ENCODE data around the gene POU2F3.
A peak's percentile ranks its signal among the peaks of the same experiment; 100 is the strongest.

POU2F3 gene

DNA sequence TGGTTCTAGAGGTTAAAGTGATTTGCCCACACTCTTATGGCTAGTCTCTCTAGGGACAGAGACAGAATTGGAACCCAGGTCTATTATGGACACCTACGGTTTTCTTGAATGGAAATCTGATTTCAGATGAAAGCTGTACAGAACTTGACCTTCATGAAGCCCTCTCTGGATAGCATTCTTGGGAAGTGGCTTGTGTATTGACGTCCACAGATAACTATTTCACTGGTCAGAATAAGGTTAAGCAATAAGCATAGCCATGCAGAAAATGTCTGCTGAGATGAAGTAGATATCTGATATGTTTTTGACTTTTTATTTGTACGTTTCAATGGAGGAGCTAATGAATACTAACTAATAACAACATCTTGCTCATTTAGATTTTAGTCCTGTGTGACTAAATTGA lies 86.3 kb downstream of the POU2F3 start:
- no peak for DNase-seq

DNA sequence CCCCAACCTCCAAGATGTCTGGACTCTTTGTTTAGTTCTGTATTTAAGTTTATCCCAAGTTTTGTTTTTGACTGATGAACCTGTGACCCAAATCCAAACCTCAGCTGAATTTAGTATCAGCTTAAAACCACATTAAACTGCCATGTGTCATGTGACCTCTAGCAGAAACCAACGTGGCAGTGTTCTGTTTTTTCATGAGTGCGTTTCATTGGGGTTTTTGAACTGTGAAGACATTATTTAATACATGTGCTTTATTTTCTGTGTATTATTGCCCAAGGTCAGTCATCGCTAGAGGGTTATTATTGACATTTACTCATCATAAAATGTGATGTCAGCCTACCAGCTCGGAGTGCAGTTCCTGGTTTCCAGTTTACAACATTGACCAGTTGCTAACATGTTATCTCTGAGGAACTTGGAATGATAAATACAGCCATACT lies 86.9 kb downstream of the POU2F3 start:
- DNase-seq = no peak

GRCh38 chr11:120327311-120327710 lies 87.4 kb downstream of the POU2F3 start:
- no peak for DNase-seq

DNA sequence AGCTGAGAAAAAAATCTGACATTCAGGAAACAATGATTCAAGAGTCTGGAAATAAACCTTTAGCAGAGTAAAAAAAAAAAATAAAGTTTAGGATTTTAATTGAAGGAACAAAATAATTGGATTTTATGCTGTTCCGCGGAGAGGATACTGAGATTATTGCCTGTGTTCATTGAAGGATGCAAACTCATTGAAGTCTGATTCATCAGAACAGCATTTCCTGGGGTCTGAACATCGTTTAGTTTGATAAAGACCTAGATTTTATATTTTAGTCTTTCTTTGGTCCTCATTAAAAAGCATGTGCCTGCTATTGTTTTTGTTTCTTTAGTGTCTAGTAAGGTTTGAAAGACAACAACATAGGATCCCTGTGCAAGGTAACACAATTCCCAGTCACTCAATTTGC lies 89.6 kb downstream of the POU2F3 start:
- DNase-seq = no peak

- no peak for DNase-seq
These were observed 90.1 kb downstream of the POU2F3 start for GRCh38 chr11:120330045-120330444.

- DNase-seq = no peak
These were observed 91.5 kb downstream of the POU2F3 start for GRCh38 chr11:120331301-120331996.

DNA sequence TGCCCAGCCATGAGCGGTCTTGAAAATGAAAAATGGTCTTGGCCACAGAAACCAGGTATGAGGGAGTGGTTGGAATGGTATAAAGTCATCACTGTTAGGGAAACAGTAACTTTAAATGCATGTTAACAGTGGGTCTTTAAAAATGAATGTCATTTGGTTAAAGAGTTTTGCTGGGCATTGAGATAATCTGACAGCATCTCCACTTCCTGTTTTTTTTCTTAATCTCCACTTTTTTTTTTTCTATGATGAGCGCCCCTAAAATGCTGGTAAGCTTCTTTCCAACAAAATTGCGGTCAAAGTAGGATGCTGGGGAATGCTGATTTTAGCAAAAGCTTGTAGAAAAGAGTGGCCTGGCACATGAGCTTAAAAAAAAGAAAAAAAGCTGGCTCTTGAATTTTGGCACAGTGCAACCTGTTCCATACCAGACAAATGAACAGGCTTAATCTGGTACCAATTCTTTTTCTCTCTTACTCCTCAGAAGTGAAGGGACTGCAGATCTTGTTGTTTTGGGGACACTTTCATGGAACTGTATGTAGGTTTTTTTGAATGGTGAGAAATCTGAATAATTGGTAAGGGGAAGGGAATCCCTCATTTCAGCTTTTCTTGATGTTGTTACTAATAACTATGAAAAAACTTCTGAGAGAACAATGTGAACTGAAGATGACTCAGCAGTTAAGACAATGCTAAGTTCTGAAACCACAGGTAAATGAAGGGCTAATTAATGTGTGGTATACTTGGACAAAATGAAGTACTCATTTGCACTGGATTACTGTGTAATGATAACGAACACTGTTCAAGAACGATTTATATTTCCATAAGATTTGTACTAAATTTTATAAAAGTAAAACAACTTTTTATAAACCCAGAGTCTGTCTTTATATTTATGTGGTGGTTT lies 93.1 kb downstream of the POU2F3 start:
- DNase-seq = no peak

GRCh38 chr11:120333801-120334200 lies 93.9 kb downstream of the POU2F3 start:
- DNase-seq = no peak

DNA sequence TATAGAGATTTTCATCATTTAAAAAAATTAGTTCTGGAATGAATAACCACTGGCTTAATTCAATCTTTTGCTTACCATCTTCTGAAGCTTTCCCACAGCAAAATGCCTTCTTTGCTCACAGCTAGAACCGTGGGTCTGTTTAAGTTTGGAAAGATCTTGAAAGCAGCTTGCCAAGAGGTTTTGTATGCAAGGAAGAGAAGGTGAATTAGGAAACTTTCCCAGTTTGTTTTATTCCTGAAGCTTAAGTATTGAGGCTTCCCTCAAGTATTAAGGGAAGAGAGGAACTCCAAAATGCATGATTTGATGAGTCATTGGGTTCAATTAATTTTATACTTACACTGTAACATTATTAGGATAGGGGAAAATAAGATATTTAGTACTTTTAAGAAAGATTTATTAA lies 94.4 kb downstream of the POU2F3 start:
- no peak for DNase-seq

DNA sequence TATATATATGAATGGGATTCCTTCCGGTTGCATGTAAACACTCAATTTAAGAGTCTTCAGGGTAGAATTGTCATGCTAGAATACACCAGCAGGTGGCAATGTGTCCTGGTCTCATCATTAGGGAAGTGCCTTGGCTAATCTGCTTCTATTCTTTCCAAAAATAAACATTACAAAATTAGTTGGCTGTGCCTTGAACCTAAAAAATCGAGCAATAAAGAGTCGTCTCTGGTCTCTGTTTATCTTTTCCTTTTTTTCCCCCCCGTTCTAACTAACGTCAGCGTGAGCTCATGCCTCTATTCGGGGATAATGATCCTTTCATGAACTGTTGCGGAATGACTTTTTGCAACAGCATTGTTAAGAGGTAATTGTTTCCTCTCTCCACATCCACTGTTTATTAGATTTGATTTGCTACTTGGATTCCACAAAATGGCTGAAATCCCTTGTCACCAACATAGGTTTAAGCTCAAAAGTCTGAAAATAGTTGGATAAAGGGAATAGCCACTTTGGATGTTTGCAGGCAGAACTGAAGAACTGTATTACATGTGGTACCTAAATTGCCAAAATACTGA lies 95.0 kb downstream of the POU2F3 start:
- peak; percentile 89 for DNase-seq

GRCh38 chr11:120335556-120335907 lies 95.6 kb downstream of the POU2F3 start:
- peak; percentile 64 for DNase-seq

DNA sequence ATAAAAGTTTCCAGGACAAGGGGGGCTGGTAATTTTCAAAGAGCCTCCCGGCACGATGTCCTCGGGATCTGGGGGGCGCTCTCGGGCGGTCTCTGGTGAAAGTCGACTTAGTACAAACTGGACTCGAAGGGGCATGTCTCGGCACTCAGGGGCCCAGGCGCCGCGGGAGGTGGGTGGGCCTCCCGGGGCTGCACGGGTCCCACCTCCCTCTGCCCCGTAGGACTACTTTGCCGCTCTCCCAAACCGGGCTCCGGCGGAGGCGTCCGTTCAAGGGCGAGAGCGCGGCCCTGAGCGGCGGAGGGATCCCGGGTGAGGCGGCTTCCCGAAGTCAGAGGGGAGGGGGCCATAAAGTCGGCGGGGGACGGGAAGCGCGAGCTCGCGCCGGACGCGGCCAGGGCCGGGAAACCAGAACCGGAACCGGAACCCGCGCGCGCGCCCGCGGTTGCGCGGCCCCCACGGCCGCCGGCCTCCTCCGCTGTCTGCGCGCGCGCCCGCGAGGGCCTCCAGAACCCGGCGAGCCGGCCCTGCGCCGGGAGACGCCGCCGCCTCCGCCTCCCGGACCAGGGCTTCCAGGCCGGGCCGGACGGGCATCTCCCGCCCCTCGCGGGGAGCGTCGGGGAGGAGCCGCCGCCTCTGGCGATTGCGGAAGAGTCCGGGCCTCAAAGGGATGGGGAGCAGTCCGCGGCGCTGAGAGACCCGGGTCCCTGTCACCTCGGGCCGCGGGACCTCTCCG lies 96.1 kb downstream of the POU2F3 start, which contains the start of gene ARHGEF12:
TSS of gene ARHGEF12 (plus strand) at position 506 of the 733 bp plus-strand sequence. CDS start 831 bp downstream, outside the sequence.
- DNase-seq = peak; percentile 99

GRCh38 chr11:120336641-120337354 lies 96.9 kb downstream of the POU2F3 start:
- no peak for DNase-seq

- no peak for DNase-seq
These were observed 97.6 kb downstream of the POU2F3 start for GRCh38 chr11:120337355-120338106.

DNA sequence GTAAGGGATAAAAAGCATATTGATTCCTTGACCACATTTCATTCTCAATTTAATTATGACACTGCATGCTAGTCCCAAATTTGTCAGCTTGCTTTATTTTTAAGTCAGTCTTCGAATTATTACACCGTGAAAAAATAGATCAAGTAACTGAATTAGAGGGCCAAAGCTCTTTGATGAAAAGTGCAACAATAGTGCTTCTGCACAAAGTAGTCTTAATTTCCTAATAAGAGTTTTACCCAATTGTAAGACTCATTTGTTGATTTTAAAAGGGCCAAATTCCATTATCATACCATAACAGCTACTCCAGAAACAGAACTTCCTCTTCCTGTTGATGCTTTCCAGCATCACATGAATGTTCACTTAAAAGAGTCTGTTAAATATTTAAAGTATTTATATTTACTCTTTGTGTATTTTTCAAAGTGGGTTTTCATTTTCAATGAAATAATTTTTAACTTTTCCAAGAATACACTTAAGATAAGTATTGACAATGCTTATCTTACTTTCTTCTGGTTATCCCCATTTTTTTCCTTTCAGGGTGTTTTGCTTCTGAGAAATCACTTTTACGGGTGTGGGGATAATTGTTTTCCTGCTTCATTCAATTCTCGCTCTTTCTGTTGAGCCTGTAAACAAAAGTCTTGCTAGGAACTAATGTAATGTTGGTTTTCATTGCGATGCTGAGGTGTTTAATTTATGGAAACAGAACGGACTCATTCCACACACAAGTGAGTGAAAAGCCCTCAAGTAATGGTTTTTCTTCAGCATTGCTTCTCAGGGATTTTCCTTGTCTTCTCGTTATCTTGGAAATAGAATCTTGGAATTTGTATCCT lies 98.4 kb downstream of the POU2F3 start:
- DNase-seq = no peak

DNA sequence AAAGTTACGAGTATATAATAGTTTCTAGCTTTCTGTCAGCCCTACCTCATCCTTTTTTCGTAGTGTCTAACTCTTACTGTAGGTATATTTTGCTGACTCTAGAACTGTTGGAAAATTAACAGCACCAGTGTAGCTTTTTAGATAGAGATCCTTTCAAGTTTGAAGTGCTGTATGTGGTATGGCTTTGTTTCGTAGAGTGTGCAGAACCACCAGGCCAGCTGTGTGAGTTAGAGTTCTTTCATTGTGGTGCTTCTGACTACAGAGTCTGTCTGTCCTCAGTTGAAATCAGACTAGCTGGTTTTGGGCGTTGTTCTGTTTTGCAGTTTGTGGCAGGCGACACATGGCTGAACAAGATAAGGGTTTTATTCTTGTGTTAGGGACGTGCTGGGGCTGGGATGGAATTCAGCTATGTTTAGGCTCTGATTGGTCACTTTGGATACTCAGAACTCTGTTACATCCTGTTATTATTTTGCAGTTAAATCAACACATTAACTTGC lies 99.5 kb downstream of the POU2F3 start:
- no peak for DNase-seq

DNA sequence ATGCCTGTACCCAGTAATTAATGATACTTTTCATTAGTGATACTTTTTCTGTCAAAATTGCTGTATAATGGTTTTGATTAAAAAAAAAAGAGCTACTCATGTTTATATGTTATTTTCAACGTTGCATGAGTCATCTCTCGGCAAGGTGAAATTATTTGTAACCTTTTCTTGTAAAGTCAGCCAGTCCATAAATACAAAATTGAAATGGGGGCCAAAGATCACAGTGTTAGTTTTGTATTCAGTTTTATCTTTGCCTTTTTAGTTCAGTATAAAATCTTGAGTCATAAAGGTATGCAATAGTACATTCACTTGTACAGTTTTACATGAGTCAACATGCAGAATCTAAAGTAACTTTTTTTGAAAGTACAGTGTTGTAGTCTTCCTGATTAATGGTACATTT lies 100.6 kb downstream of the POU2F3 start:
- DNase-seq = no peak

GRCh38 chr11:120342226-120342625 lies 102.3 kb downstream of the POU2F3 start:
- no peak for DNase-seq

GRCh38 chr11:120342678-120343077 lies 102.7 kb downstream of the POU2F3 start:
- no peak for DNase-seq

- DNase-seq = no peak
These were observed 103.5 kb downstream of the POU2F3 start for GRCh38 chr11:120343429-120343828.
